ENCODE results near the gene PARD3B.
A peak's percentile ranks its signal among the peaks of the same experiment; 100 is the strongest.

Gene PARD3B

DNA sequence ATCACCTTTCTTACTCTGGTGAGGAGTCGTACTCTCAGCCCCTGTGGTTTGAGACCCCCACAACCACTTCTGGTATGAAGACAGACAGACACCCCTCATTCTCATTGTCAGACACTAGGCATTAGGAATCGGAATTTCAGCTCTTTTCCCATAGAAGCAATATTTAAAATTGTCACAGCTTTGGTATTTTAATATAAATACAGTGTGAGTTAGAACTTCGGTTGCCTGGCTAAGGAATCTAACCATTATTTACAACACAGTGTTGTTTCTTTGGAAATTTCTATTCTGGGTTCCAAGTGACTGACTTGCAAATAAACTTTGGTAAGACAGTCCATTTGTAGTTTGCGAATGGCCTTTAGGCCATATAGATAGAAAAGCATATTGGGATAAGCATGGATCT lies 318.1 kb downstream of the PARD3B start:
- no peak overlapping the region for H3K4me3 ChIP-seq (ENCODE audit: low read depth, low read length)
- TF ChIP-seq, protein P1, sequence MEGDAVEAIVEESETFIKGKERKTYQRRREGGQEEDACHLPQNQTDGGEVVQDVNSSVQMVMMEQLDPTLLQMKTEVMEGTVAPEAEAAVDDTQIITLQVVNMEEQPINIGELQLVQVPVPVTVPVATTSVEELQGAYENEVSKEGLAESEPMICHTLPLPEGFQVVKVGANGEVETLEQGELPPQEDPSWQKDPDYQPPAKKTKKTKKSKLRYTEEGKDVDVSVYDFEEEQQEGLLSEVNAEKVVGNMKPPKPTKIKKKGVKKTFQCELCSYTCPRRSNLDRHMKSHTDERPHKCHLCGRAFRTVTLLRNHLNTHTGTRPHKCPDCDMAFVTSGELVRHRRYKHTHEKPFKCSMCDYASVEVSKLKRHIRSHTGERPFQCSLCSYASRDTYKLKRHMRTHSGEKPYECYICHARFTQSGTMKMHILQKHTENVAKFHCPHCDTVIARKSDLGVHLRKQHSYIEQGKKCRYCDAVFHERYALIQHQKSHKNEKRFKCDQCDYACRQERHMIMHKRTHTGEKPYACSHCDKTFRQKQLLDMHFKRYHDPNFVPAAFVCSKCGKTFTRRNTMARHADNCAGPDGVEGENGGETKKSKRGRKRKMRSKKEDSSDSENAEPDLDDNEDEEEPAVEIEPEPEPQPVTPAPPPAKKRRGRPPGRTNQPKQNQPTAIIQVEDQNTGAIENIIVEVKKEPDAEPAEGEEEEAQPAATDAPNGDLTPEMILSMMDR (IDR thresholded peaks at IDR 0.05; ENCODE audit: insufficient read depth, low read depth, low read length, missing control alignments), result no peak
- DNase-seq (ENCODE audit: low read depth), result no peak

DNA sequence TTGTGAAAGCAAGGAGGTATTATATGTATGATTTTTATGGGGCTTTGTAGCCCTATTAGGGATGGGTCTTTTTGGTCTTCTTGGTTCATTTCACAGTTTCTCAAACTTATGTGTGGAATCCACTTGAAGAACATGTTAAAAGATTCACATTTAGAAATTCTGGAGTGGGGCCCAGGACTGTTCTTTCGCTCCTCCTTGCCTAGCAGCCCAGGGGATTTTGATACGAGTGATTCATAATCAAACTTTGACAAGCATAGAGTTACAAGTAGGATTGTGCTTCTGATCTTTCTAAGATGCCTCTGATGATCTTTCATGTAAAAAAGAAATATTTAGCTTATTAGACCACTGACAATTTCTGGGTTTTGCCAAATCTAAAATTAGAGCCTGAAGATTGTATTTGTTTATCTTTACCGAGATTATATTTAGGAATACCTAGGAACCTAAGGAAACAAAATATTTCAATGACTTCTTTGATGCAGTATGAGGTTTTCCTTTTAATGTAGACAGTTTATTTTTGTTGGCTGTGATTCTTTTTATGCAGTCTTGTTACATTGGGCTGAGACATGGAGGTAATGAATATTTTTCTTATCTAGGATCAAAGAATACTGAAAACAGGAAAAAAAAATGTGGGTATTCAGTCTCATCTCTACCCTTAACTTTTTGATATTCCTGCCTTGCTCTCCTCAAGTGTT lies 324.0 kb downstream of the PARD3B start:
- H3K4me3 ChIP-seq (ENCODE audit: low read depth, low read length), result no peak overlapping the region
- TF ChIP-seq, protein P1 (IDR thresholded peaks at IDR 0.05; ENCODE audit: insufficient read depth, low read depth, low read length, missing control alignments), result no peak
- no peak for DNase-seq (ENCODE audit: low read depth)

- H3K4me3 ChIP-seq (ENCODE audit: low read depth, low read length), result no peak overlapping the region
- TF ChIP-seq, protein P1 (IDR thresholded peaks at IDR 0.05; ENCODE audit: insufficient read depth, low read depth, low read length, missing control alignments), result no peak
These were observed 324.8 kb downstream of the PARD3B start for GRCh38 chr2:204870053-204870452.

DNA sequence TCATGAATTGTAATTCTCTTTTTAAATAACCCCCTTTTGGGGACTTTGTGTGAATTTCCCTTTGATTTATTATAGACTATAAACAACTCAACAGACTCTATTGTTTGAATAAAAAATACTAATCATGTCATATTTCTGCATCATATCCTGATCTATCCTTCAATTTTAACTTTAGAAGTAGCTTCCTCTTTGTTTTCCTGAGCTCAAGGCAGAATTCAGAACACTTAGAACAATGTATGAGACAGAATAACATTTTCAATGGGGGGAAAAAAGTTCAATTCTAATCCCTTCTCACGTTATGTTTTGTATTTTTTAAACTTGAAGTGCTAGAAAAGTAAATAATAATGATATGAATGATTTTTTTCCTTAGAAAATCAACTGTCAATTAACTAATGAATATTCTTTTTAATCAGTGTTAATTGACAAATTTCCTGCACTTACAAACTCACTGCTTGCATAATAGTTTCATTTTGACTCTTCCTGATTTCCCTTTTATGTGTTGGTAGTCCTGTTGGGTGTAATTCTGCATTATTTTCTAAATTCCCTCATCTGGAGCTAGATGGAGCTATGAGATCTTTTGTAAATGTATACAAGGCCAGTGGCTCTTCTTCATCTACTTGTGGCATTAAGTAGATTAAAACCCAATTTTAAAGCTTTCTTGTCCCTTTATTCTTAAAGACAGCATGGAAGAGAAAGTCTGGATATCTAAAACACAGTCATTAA lies 326.1 kb downstream of the PARD3B start:
- no peak overlapping the region for H3K4me3 ChIP-seq (ENCODE audit: low read depth, low read length)
- TF ChIP-seq, protein P1 (IDR thresholded peaks at IDR 0.05; ENCODE audit: insufficient read depth, low read depth, low read length, missing control alignments), result no peak
- peak; percentile 2 for DNase-seq (ENCODE audit: low read depth)

More at GRCh38 chr2:204870053-204870452, 324.8 kb downstream of the PARD3B start:
- DNase-seq (ENCODE audit: low read depth), result no peak

DNA sequence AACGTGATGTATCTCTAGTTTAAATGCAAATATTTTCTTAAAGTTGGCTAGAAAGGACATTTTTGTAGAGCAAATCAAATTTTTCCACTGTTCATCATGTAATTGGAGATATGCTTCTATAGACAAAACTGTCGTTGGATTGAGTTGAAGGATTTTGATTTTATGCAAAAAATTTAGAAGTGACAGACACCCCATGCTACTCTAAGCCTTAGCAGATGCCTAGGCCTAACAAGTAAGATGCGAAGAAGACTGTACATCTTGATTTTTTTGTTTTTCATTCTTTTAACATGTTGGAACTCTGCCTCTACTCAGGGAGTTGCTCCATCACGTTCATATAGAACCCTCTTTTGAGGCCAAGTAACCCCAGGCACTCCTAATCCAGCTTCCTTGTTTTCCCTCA lies 331.0 kb downstream of the PARD3B start:
- DNase-seq (ENCODE audit: low read depth), result no peak
- H3K4me3 ChIP-seq (ENCODE audit: low read depth, low read length), result no peak overlapping the region
- TF ChIP-seq, protein P1 (IDR thresholded peaks at IDR 0.05; ENCODE audit: insufficient read depth, low read depth, low read length, missing control alignments), result no peak

GRCh38 chr2:204877691-204878090 lies 332.4 kb downstream of the PARD3B start:
- H3K4me3 ChIP-seq (ENCODE audit: low read depth, low read length), result no peak overlapping the region
- DNase-seq (ENCODE audit: low read depth), result no peak
- TF ChIP-seq, protein P1 (IDR thresholded peaks at IDR 0.05; ENCODE audit: insufficient read depth, low read depth, low read length, missing control alignments), result no peak

Measured in GM12865 (cell line).